Measurements from ENCODE around the gene AMIGO3.

GRCh38 chr3:49745986-49746385 lies 26.5 kb upstream of the AMIGO3 start:
- TF ChIP-seq POLR2A (IDR thresholded peaks at IDR 0.05) (no peak), CTCF (IDR thresholded peaks at IDR 0.05) (no peak)

Data from testis (tissue), 2 donors.